Cerebellar cortex (tissue), 1 donor: ENCODE data around the gene DONSON.
"Not testable (repeated sequence)": the region's sequence is repeated elsewhere in the genome, so short reads cannot be mapped to it uniquely, and the experiment has no call there.

ENCODE experiments used
- DNase-seq: peaks from one replicate; pipeline ENCODE4 v3.0.0-alpha.2; 2015; ENCODE audit warnings: low spot score

DONSON gene, protein sequence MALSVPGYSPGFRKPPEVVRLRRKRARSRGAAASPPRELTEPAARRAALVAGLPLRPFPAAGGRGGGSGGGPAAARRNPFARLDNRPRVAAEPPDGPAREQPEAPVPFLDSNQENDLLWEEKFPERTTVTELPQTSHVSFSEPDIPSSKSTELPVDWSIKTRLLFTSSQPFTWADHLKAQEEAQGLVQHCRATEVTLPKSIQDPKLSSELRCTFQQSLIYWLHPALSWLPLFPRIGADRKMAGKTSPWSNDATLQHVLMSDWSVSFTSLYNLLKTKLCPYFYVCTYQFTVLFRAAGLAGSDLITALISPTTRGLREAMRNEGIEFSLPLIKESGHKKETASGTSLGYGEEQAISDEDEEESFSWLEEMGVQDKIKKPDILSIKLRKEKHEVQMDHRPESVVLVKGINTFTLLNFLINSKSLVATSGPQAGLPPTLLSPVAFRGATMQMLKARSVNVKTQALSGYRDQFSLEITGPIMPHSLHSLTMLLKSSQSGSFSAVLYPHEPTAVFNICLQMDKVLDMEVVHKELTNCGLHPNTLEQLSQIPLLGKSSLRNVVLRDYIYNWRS

DNA sequence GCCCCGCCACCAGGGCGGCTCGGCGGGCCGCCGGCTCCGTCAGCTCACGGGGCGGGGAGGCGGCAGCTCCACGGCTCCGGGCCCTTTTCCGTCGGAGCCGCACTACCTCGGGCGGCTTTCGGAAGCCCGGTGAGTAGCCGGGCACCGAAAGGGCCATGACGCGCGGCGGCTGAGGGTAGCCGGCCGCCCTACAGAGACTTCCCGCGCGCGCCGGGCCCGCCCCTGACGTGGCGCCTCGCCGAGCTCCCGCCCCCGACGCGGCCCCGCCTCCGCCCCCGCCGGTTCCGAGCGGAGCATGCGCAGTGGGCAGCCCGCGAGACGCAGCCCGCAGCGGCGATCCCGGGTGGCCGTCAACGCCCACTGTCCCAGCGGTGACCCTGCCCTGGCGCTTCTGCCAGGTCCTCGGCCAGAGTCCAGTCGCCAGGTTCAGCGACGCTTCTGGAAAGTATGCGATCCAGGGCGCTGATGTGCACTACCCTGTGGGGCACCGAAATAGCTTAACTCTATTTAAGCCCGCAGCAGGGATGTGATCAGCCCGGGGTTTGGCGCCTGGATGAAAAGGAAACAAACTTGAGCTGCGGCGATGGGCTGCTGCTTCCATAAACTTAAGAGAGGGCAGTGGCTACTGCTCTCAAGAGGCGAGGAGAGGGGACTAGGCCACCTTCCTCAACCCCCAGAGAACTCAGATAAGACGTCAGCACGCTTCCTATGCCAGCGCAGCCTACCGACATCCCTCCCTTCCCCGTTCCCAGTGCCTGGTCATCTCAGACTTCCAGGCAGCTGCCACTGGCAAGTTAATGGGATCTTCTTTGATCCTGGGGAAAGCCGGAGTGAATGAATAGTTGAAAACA, at the start of gene DONSON:
TSS of gene DONSON (minus strand) at position 200 of the 851 bp plus-strand sequence. CDS start at position 157, 43 bp downstream.
- DNase-seq = peak; percentile 78

DNA sequence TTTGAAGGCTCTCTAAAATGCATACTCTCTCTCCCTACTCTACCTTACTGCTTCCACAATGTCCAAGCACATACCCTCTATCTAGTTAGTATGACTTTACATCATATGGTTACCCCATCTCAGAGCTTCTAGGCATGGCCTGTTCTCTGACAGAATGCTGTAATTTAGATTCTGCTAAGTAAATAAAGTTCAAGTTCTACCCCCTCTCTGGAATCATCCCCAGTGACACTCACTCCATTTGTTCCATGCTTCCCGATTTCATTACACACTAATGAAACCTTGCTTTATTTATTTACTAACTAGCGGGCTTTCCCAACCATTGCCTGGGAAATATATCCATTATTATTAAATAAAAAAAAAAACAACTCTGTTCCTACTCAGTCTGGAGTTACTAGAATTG, 45.8 kb upstream of the DONSON start:
- DNase-seq = no peak

DNA sequence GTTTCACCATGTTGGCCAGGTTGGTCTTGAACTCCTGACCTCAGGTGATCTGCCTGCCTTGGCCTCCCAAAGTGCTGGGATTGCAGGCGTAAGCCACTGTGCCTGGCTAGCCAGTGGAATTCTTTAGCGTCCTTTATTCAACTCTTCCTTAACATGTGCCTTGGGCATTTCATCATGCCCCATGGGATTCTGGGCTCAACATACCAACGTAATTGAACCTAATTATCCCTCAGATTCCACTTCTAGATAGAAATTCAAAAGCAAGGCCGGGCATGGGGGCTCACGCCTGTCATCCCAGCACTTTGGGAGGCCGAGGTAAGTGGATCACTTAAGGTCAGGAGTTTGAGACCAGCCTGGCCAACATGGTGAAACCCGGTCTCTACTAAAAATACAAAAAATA, 37.7 kb upstream of the DONSON start:
- not testable (repeated sequence) for DNase-seq

DNA sequence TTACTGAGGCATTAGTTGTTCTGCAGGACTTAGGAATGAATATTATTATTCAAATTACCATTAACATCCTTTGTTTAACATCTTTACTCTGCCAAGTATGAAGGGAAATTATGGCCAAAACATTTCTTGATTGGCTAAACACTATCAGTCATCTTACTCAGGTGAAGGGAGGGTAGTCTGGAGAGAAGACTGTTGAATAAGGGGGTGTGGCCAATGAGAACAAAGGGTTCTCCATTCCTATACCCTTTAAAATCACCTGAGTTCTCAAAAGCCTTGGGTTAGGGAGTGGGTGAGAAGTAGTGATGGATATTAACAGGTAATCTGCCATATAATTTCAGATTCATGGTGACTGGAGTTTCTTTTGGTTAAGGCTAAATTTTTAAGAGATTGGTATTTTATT, 33.8 kb upstream of the DONSON start:
- DNase-seq = no peak

DNA sequence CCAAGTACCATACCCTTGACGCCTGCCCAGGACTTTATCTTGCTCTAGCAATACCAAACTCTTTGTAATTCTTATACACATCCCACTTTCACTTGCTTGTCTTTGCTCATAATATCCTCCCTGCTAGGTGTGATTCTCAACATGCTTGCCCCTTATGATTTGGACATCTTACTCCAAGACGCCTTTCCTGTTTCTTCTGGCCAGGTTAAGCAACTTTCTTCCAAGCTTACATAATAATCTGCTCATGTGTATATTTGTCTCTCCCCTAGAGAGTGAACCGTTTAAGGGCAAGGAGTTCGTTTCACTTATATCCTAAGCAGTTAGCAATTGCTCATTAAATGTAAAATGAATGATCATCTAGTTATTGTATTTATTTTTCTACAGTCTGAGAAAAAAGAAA, 31.2 kb upstream of the DONSON start:
- DNase-seq = no peak

DNA sequence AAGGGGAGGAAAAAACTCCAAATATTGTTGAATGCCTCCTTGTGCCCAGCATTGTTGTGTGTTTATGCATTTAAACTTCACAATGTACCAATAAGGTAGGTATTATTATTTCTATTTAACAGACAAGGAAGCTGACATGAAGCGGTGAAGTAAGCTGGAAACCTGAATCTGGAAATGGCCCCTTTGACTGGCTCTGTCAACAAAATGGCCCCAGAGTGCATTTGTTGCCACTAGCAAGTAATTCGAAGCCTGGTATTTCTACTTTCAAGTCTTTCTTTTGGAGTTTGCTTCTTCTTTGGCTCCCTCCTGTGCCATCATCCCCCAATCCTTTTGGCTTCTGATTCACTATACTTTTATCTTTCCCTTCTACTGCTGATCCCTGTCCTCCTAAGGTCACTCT, 29.9 kb upstream of the DONSON start:
- no peak for DNase-seq

DNA sequence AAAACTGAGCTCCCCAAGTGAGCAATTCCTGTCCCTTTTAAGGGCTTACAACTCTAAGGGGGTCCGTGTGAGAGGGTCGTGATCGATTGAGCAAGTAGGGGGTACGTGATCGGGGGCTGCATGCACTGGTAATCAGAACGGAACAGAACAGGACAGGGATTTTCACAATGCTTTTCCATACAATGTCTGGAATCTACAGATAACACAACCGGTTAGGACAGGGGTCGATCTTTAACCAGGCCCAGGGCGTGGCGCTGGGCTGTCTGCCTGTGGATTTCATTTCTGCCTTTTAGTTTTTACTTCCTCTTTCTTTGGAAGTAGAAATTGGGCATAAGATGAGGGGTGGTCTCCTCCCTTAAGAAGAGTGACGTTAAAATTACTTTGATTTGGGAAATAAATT, 29.1 kb upstream of the DONSON start:
- DNase-seq = not testable (repeated sequence)

DNA sequence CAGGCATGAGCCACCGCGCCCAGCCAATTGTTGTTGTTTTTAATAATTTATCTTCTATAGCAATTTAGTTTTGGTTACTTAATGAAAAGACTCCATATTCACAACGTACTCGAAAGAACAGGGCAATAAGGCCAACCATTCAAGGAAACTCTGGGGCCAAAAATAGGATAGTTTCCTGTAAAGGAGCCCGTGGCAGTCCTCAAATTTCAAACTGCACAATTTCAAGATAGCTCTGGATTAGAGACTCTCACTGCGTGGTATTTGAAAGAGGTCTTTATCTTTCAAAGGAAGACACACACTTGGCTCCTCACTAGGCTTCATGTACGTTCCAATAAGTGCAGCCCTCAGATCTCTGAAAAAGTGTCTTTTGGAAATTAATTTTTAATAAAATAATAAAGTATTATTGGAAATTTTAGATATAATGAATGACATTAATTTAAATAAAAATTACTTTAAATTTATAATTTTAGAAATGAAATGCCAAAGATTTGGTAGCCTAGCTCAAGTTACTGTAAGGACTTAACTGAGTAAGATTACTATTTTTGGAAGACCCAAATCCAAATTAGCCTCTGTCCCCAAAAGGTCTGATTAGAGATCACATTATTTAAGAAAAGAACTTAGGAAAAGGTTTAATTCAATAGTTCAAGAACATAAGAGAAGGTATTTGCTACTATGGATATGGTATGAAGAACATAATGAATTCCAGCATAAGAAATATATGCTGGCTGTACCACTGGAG, 22.7 kb upstream of the DONSON start:
- DNase-seq = no peak

DNA sequence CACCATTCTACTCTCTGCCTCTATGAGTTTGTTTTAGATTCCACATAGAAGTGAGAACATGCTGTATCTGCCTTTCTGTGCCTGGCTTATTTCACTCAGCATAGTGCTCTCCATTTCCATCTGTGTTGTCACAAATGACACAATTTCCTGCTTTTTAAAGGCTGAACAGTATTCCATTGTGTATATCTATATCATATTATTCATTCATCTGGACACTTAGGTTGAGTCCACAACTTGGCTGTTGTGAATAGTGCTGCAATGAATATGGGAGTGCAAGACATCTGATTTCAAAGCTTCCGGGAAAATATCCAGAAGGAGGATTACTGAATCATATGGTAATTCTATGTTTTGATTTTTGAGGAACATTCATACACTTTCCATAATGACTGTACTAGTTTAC, 20.1 kb upstream of the DONSON start:
- no peak for DNase-seq

DNA sequence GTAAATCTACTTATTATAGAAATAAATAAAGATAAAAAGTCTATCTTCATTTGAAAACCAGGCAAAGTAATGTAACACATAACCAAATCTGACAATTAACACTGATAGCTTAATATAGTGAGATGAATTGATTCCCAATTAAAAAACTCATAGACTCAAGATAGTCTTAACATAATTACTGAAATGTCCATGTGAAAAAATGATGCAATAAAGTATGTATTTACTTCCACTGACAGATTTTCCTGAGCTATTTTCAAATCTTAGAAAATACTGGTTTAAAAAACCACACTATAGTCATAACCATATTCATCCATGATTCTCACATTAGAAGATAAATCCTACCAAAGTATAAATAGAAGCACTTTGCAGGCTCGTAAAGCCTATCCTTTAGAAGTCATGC, 9.6 kb upstream of the DONSON start:
- no peak for DNase-seq

DNA sequence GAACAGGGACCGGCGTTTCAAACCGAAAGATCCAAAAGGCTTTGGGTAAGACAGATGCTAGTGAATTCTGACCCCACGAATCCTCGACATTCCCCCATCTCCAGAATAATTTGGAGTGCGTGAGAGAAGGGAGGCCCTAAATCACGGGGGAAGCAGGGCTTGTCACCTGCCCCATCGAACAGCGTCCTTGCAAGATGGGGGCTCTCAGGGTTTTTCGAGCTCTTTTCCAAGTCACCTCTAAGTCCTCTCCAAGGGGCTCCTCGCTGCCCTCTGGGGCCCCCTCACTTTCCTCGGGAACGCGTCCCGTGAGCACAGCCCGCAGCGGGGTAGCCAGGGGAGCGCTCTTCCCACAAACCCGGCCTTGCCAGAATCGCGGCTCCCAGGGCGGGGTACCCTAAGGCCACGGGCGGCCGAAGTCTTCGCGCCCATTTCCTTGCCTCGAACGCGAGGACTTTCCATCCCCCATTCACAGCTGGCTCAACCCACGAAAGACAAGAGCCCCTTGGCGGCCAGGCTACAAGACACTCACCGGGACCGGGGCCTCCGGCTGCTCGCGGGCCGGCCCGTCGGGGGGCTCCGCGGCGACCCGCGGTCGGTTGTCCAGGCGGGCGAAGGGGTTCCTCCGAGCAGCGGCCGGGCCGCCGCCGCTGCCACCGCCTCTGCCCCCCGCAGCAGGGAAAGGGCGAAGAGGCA, 546 bp downstream of the DONSON start:
- peak; percentile 28 for DNase-seq

DNA sequence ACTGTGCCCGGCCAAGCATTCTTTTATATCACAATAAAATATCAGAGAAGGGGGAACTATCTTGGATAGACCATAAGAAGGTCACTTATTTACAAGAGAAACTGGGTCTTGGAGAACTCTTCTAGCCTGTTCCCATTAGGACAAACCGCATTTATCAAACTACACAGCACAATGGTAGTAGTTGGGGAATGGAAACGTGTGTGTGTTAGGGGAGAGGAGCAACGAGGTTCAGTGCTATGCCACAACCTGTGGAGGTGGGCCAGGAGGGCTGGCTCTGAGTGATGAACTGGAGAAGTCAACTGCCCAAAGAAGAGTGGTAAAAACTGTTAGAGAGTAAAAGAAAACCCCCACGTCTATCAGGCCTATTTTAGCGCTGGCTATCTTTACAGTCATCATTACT, 1.6 kb downstream of the DONSON start:
- DNase-seq = no peak

DNA sequence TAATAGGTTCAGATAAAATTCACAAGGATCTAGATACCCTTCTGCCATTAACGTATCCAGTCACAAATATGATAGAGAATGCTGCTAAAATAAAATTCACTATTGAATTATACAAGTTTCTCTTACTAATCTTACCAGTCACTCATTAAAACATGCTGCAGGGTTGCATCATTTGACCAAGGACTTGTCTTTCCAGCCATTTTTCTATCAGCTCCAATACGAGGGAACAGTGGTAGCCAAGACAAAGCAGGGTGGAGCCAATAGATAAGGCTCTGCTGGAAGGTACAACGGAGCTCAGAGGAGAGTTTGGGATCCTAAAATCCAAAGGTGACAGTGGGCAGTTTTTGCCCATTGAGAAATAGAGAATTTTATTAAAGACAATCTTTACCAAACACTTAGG, 4.0 kb downstream of the DONSON start:
- DNase-seq = no peak

DNA sequence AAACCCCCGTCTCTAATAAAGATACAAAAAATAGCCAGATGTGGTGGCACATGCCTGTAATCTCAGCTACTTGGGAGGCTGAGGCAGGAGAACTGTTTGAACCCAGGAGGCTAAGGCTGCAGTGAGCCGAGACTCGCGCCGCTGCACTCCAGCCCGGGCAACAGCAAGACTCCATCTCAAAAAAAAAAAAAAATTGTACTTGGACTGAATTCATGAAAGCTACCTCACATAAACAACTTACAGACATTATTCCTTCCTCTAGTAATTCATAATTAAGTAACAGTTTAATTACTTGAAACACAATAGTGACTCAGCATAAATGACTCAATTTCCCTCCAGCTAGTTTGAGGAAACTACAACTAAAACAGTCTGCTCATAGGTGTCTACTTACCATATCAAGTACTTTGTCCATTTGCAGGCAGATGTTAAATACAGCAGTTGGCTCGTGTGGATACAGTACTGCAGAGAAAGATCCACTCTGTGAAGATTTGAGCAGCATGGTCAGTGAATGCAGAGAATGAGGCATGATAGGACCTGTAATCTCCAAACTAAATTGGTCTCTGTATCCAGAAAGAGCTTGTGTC, 9.4 kb downstream of the DONSON start:
- no peak for DNase-seq

DNA sequence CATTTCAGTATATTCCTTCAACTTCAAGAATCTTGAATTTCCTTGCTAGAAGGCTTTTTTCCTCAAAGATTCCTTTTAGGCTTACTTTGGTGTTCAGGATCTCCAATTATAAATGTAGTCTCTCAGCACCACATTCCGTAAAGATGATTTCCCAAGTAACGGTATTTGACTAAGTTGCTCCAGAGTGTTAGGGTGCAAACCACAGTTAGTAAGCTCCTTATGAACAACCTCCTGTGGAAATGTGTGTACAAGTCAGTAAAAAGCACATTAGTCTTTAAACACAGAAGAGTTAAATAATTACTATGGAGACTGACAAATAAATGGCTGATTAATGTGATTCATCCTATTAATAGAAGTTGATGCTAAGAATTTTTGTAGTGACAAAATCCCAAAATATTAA, 10.3 kb downstream of the DONSON start:
- no peak for DNase-seq

DNA sequence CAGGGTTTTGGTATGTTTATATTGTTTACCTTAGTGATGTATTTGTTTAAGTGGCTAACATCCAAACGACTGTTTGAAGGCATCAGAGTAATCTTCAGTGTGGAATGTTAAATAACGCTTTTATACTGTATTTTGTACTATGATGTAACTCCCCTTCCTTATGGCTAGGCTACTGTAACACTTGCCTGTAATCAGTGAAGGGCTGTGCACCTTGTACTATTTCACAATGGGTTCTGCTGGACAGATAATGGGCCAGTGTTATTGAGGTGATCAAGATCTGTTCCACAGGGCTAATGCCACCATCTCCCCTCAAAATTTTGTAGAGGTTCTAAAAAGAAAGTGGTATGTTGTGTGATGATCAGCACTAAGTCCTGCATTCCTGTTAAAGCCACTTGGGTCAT, 11.7 kb downstream of the DONSON start:
- not testable (repeated sequence) for DNase-seq

DNA sequence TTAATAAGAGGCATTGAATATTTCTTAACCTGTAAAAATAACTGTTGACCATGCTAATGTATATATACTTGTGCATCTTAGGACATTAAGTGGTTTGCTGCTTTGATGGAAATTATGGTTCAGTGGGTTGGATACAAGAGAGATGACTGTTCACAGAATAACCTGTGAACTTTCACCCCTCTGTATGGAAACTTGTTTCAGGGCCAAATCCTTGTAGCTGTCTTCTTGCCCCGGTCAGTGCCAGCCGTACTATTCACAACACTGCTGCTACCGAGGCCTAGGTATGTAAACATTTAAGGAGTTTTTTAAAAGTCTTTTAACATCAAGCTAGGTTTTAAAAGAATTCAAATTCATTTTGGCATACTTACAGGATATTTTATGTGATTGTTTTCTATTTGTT, 16.1 kb downstream of the DONSON start:
- no peak for DNase-seq

DNA sequence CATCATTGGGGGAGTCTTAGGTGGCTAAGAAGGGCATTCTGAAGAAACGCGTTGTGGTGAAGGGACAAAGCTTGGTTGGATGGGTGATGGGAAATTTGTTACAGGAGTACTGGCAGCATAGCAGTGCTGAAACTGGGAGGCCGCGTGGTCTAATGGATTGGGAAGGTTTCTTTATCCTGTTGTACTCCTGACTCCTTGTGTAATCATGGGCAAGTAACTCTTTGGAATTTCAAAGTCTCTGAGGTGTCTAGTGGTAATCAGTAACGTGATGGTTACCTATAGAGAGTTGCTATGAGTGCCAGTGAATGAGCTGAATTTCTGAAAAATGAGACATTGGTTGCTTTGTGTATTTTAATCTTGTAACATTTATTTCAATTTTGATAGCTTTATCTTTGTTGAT, 18.5 kb downstream of the DONSON start:
- no peak for DNase-seq

DNA sequence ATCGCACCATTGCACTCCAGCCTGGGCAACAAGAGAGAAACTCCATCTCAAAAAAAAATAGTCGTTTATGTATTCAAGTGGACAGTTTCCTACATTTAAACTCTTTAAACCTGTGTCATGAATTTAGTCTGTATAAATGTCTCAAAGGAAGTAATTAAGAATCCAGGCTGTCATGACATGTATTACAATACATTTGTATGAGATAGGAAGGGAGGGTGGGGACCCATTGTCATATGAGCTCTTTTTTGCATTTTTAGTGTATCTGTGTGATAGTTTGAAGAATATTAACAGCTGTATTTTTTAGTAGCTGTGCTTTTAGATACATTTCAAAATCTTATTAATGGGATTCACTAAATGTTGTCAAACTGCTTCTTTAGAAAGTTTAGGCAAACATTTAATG, 20.0 kb downstream of the DONSON start:
- no peak for DNase-seq

DNA sequence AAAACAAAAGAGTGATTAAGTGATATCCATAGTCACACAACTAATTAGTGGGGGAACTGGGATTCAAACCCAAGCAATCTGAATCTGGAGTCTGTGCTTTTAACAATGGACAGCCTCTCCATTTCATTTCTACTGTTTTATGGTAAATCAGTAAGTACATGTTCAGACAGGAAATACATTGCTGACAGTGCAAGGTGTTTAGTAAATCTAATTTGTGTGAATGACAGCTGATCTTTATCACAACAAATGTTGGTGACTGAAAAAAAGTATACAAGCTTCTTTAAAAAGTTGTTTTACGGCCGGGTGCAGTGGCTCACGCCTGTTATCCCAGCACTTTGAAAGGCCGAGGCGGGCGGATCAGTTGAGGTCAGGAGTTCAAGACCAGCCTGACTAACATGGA, 20.6 kb downstream of the DONSON start:
- DNase-seq = no peak

DNA sequence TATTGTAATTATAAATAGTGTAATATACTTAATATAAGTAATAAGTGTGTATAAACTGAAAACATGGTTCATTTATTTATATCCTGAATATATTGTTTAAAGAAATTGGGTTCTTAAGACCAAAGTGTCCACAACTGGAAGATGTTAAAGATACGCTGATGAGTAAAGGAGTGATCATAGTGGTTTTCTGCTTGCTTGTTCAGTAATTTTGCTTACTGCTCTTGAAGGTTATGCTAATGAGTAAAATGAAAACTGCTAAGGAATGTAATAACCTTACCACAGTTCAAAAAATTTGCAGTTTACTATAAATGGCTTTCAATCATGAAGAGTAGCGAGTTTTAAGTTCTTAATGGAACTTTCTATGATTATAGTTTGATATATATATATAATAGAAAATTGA, 22.0 kb downstream of the DONSON start:
- DNase-seq = no peak
